NAMALWA (cell line): ENCODE measurements around the gene ILF3.
"Not testable (repeated sequence)": the region's sequence is repeated elsewhere in the genome, so short reads cannot be mapped to it uniquely, and the experiment has no call there.

ENCODE experiments used
- DNase-seq: peaks from one replicate; pipeline ENCODE4 v3.0.0-alpha.2; 2015; ENCODE audit warnings: low spot score

The ILF3 gene

GRCh38 chr19:10675214-10675613, 21.1 kb downstream of the ILF3 start:
- not testable (repeated sequence) for DNase-seq

GRCh38 chr19:10677751-10678150, 23.6 kb downstream of the ILF3 start:
- DNase-seq: no peak

GRCh38 chr19:10678813-10679212, 24.7 kb downstream of the ILF3 start:
- DNase-seq: no peak

GRCh38 chr19:10679743-10680142, 25.6 kb downstream of the ILF3 start:
- DNase-seq: no peak

- DNase-seq: no peak
These were observed 26.5 kb downstream of the ILF3 start for GRCh38 chr19:10680545-10681135.

- DNase-seq: no peak
These were observed 27.5 kb downstream of the ILF3 start for GRCh38 chr19:10681658-10682057.

- DNase-seq: no peak
These were observed 28.4 kb downstream of the ILF3 start for GRCh38 chr19:10682397-10683063.

GRCh38 chr19:10683064-10683426, 28.9 kb downstream of the ILF3 start:
- no peak for DNase-seq

- no peak for DNase-seq
These were observed 29.4 kb downstream of the ILF3 start for GRCh38 chr19:10683582-10683981.

GRCh38 chr19:10685210-10685609, 31.1 kb downstream of the ILF3 start:
- no peak for DNase-seq

GRCh38 chr19:10686193-10686592, 32.0 kb downstream of the ILF3 start:
- no peak for DNase-seq

- no peak for DNase-seq
These were observed 32.7 kb downstream of the ILF3 start for GRCh38 chr19:10686661-10687517.

GRCh38 chr19:10687518-10688288, 33.6 kb downstream of the ILF3 start:
- DNase-seq: no peak

- no peak for DNase-seq
These were observed 34.6 kb downstream of the ILF3 start for GRCh38 chr19:10688545-10689280.

GRCh38 chr19:10690341-10690781, 36.2 kb downstream of the ILF3 start:
- no peak for DNase-seq

GRCh38 chr19:10691178-10691881, 37.2 kb downstream of the ILF3 start:
- DNase-seq: no peak

GRCh38 chr19:10691883-10692282, 37.7 kb downstream of the ILF3 start:
- no peak for DNase-seq

- no peak for DNase-seq
These were observed 38.6 kb downstream of the ILF3 start for GRCh38 chr19:10692673-10693264.

- DNase-seq: no peak
These were observed 40.7 kb downstream of the ILF3 start for GRCh38 chr19:10694706-10695307.
